Hippocampal formation (tissue), 2 donors: Measurements from ENCODE around the gene BBS7.

Experiments
- DNase-seq, 2 donors: peaks; one replicate each; lab custom pipeline; 2025; lab: John Stamatoyannopoulos, UW

BBS7 gene

GRCh38 chr4:121869841-121870822 is at the start of gene BBS7:
Gene BBS7 (minus strand): TSS chr4:121870474. CDS start chr4:121870313, 161 bp downstream.
- peak; percentile 93 to 97 for DNase-seq

GRCh38 chr4:121913667-121914066 is 43.4 kb upstream of the BBS7 start:
- no peak for DNase-seq

- no peak for DNase-seq
Measured at GRCh38 chr4:121908346-121908745, 38.1 kb upstream of the BBS7 start.

GRCh38 chr4:121900132-121900983 is 30.1 kb upstream of the BBS7 start:
- peak; percentile 29 to 55 for DNase-seq

- DNase-seq = no peak
Measured at GRCh38 chr4:121898150-121898549, 27.9 kb upstream of the BBS7 start.

GRCh38 chr4:121888134-121888533 is 17.9 kb upstream of the BBS7 start:
- DNase-seq = no peak

- no peak for DNase-seq
Measured at GRCh38 chr4:121885115-121885514, 14.8 kb upstream of the BBS7 start.

GRCh38 chr4:121881158-121881557 is 10.9 kb upstream of the BBS7 start:
- no peak for DNase-seq

- no peak for DNase-seq
Measured at GRCh38 chr4:121879135-121879534, 8.9 kb upstream of the BBS7 start.

- DNase-seq = no peak
Measured at GRCh38 chr4:121877041-121877773, 6.9 kb upstream of the BBS7 start.

GRCh38 chr4:121876070-121876469 is 5.8 kb upstream of the BBS7 start:
- DNase-seq = no peak

- no peak for DNase-seq
Measured at GRCh38 chr4:121875652-121876051, 5.4 kb upstream of the BBS7 start.

- DNase-seq = no peak
Measured at GRCh38 chr4:121873604-121874003, 3.3 kb upstream of the BBS7 start.

GRCh38 chr4:121863799-121864198 is 6.5 kb downstream of the BBS7 start:
- no peak for DNase-seq

- no peak for DNase-seq
Measured at GRCh38 chr4:121861426-121861825, 8.8 kb downstream of the BBS7 start.

- no peak for DNase-seq
Measured at GRCh38 chr4:121860121-121860520, 10.2 kb downstream of the BBS7 start.

GRCh38 chr4:121851354-121851753 is 18.9 kb downstream of the BBS7 start:
- DNase-seq = no peak

GRCh38 chr4:121846662-121847061 is 23.6 kb downstream of the BBS7 start:
- DNase-seq = no peak

GRCh38 chr4:121842862-121843261 is 27.4 kb downstream of the BBS7 start:
- peak in 1 of 2 donors; percentile 39 for DNase-seq

- DNase-seq = no peak
Measured at GRCh38 chr4:121838136-121838535, 32.1 kb downstream of the BBS7 start.

- no peak for DNase-seq
Measured at GRCh38 chr4:121829511-121829910, 40.8 kb downstream of the BBS7 start.

- no peak for DNase-seq
Measured at GRCh38 chr4:121827853-121828252, 42.4 kb downstream of the BBS7 start.
